NCI-H2196 treated with DMSO at 0.1 percent for 48 hours (cell line): ENCODE measurements around the gene NLRP7.
"Not testable (repeated sequence)": the region's sequence is repeated elsewhere in the genome, so short reads cannot be mapped to it uniquely, and the experiment has no call there.

ENCODE experiments used
- DNase-seq: peaks from one replicate; lab custom pipeline; 2025; ENCODE audit not compliant: unreplicated experiment; lab: John Stamatoyannopoulos, UW

The NLRP7 gene

DNA sequence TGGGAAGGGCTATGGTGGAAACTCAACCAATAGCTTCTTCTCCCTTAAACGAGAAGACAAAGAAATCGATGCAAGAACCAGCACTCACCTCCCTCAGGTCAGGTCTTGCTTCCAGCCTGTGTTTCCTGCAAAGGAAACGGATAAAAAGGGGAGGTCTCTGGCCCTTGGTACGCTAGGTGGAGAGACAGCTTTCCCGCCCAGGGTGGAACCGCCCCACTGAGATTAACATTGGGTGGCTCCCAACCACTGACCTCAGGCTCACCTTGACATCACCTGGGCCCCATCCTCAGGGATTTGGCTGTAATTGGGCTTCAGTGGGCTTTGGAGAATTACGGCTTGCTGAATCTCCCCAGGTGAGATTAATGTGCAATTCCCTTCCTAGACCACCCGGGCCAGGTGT, at the start of gene NLRP7:
Gene NLRP7 (minus strand): TSS at position 150 of the 400 bp plus-strand sequence.
- no peak for DNase-seq

- DNase-seq = no peak
Observed at GRCh38 chr19:54995561-54995960, 48.2 kb upstream of the NLRP7 start.

- DNase-seq = not testable (repeated sequence)
Observed at GRCh38 chr19:54989531-54989930, 42.2 kb upstream of the NLRP7 start.

- DNase-seq = not testable (repeated sequence)
Observed at GRCh38 chr19:54982562-54982961, 35.2 kb upstream of the NLRP7 start.

GRCh38 chr19:54973229-54974090, 26.1 kb upstream of the NLRP7 start:
- not testable (repeated sequence) for DNase-seq

GRCh38 chr19:54971446-54971845, 24.1 kb upstream of the NLRP7 start:
- DNase-seq = not testable (repeated sequence)

GRCh38 chr19:54969647-54970046, 22.3 kb upstream of the NLRP7 start:
- no peak for DNase-seq

GRCh38 chr19:54967611-54968010, 20.3 kb upstream of the NLRP7 start:
- no peak for DNase-seq

DNA sequence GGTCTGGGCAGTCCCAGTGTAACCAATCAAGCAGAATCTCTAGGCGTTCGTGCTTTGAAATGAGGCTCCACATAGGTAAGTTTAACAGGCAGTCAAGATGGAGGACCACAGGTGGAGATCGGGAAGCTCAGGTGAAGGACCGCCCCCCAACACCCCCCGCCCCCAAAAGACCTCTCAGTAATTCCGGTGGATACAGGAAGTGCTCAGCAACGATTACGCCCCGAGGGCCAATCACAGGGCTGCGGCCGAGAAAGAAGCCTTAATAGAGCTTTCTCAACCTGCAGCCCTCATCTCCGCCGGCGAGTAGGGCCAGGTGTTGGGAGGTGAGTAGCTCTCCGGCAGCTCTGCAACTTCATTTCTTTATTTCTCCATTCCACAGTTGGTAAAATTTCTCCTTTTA, 17.7 kb upstream of the NLRP7 start:
- DNase-seq = not testable (repeated sequence)

- DNase-seq = no peak
Observed at GRCh38 chr19:54959840-54960239, 12.5 kb upstream of the NLRP7 start.

GRCh38 chr19:54955376-54955775, 8.0 kb upstream of the NLRP7 start:
- no peak for DNase-seq

DNA sequence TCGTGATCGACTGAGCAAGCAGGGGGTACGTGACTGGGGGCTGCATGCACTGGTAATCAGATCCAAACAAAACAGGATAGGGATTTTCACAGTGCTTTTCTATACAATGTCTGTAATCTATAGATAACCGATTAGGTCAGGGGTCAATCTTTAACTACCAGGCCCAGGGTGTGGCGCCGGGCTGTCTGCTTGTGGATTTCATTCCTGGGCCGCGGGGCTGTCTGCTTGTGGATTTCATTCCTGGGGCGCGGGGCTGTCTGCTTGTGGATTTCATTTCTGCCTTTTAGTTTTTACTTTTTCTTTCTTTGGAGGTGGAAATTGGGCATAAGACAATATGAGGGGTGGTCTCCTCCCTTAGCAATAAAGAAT, 6.0 kb upstream of the NLRP7 start:
- DNase-seq = not testable (repeated sequence)

- DNase-seq = no peak
Observed at GRCh38 chr19:54952591-54953344, 5.4 kb upstream of the NLRP7 start.

GRCh38 chr19:54950580-54950979, 3.2 kb upstream of the NLRP7 start:
- DNase-seq = not testable (repeated sequence)

- DNase-seq = no peak
Observed at GRCh38 chr19:54949412-54949811, 2.1 kb upstream of the NLRP7 start.

- DNase-seq = not testable (repeated sequence)
Observed at GRCh38 chr19:54943772-54944361, 3.5 kb downstream of the NLRP7 start.

DNA sequence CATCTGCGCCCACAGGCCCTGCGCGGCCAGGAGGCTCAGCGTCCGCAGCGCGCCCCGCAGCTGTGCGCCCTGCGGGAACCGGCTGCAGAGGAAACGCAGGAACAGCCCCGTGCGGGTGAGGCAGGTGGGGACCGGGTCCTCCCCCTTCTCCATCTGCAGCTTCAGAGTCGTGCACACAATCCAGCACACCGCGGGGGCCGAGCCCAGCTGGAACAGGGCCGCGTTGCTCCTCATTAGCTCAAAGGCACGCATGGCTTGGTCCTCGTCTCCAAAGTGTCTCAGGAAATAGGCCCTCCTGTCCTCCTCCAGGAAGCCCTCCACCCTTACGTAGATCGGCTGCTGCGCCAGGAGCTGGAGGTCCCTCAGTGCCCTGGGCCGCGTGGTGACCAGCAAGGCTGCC, 7.8 kb downstream of the NLRP7 start:
- DNase-seq = not testable (repeated sequence)

GRCh38 chr19:54938906-54939305, 8.4 kb downstream of the NLRP7 start:
- no peak for DNase-seq

DNA sequence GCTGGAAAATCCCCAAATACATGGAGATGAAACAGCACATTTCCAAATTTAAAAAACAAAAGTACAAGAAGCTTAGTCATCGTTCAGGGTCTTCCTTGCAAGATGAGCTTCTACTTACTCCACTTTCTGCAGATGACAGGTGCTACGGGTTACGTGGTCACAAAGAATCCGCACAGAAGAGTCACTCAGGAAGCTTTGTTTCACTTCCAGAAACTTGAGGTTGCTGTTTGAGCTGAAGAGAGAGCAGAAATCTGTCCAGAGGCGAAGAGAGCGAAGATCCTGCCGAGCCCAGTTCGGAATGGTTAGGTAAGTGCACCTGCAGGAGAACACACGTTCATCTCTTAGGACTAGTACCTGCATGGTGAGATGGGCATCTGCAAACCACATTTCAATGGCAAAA, 9.4 kb downstream of the NLRP7 start:
- no peak for DNase-seq

GRCh38 chr19:54928299-54928698, 19.0 kb downstream of the NLRP7 start:
- DNase-seq = no peak

DNA sequence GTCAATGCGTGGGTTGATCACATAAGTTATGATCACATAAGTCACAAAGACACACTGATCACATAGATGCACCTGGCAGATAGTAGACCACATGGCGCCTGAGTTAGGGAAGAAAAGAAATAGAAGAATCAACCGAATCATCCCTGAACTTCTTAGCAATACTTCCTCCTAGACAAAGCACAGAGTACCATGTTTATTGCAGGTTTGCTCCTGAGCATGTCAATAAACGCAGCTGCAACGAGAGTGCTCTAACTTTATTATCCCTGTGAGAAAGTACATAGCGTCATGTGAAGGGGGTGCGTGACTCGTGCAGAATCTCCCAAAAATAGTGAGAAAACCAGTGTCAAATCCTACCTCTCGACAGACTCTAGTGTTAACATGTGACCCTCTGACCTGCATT, 24.1 kb downstream of the NLRP7 start:
- DNase-seq = no peak

DNA sequence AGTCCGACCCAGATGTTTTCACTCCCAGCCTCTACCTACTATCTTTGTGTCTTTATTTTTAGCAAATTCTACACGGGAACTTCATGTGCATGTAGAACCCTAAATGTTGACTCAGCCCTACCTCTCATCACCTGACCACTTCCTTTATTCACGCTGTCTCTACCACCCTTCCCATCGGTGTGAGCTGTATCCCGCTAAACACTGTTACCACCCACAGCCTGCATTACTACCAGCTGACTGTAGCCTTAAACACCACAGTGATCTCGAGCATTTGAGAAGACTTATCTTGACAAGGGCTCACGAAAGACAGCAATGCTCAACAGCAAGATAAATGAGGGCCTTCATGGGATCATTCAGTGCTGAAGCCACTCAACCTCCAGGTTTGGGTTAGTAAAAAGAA, 26.2 kb downstream of the NLRP7 start:
- DNase-seq = no peak
